ENCODE data around the gene RGS19. TPM values are rescaled to one million over a fixed set of nuclear protein-coding genes. Genes with fewer than 3 reads are reported as not detected.

The RGS19 gene
- total and polyA plus RNA-seq, 11 donors = 3.2 to 25.6 (median 5.3) TPM

GRCh38 chr20:64105846-64106434 is 26.6 kb upstream of the RGS19 start:
- intact Hi-C loops (cut with DNase I) = no loop called here
- H3K27ac ChIP-seq = no peak overlapping the region
- H3K27me3 ChIP-seq = peaks cover 13 to 44% (median 24%) of the 10 kb centered on the region in 9 donors
- no peak overlapping the region for H3K4me3 ChIP-seq
- 89 to 91% (median 90%) methylated on average over 25 to 39 of the region's 39 CpGs for WGBS, 4 donors
- H3K4me1 ChIP-seq = peaks cover 0 to 14% (median 7%) of the 10 kb centered on the region in 12 donors
- no peaks in the 10 kb centered on the region for H3K9me3 ChIP-seq
- TF ChIP-seq CTCF (IDR thresholded peaks at IDR 0.05) (no peak), POLR2A (IDR thresholded peaks at IDR 0.05) (no peak)
- ATAC-seq = no peak
- no peaks in the 10 kb centered on the region for H3K36me3 ChIP-seq
- peak in 3 of 5 donors; percentile 6 to 14 (median 7) for DNase-seq

- DNase-seq (peak in 4 of 5 donors; percentile 7 to 51 (median 14)), ATAC-seq (no peak)
- intact Hi-C loops (cut with DNase I) = no loop called here
- Histone ChIP-seq H3K9me3 (no peaks in the 10 kb centered on the region), H3K27me3 (peaks cover 13 to 49% (median 30%) of the 10 kb centered on the region in 9 donors), H3K27ac (no peak overlapping the region), H3K36me3 (no peaks in the 10 kb centered on the region), H3K4me3 (no peak overlapping the region), H3K4me1 (peaks cover 0 to 14% (median 7%) of the 10 kb centered on the region in 12 donors)
- no peak for TF ChIP-seq CTCF (IDR thresholded peaks at IDR 0.05)
- TF ChIP-seq POLR2A (IDR thresholded peaks at IDR 0.05) = no peak
- 79 to 89% (median 83%) methylated on average over 12 to 25 of the region's 25 CpGs for WGBS, 4 donors
Observed at GRCh38 chr20:64104667-64105451, 25.5 kb upstream of the RGS19 start.

GRCh38 chr20:64103871-64104666 is 24.8 kb upstream of the RGS19 start:
- TF ChIP-seq CTCF (IDR thresholded peaks at IDR 0.05) = no peak
- H3K4me1 ChIP-seq = peaks cover 0 to 14% (median 7%) of the 10 kb centered on the region in 12 donors
- no peak for ATAC-seq
- H3K27me3 ChIP-seq = peaks cover 13 to 49% (median 32%) of the 10 kb centered on the region in 9 donors
- no peak overlapping the region for H3K27ac ChIP-seq
- intact Hi-C loops (cut with DNase I) = no loop called here
- WGBS, 4 donors = 48 to 68% (median 65%) methylated on average over 11 to 20 of the region's 20 CpGs
- H3K36me3 ChIP-seq = no peaks in the 10 kb centered on the region
- H3K9me3 ChIP-seq = no peaks in the 10 kb centered on the region
- DNase-seq = peak in 4 of 5 donors; percentile 4 to 28 (median 15)
- H3K4me3 ChIP-seq = no peak overlapping the region

Data from heart left ventricle (tissue), 16 donors.